ENCODE data around the gene CHAD.

The CHAD gene

GRCh38 chr17:50465635-50466034 lies 3.0 kb downstream of the CHAD start:
- no peak overlapping the region for H4K8ac ChIP-seq (ENCODE audit: low read depth, low read length)
- no peak overlapping the region for H3K4ac ChIP-seq (ENCODE audit: low read depth, low read length)
- H3K4me1 ChIP-seq (ENCODE audit: control insufficient read depth in 1 of 2, insufficient read depth in 2 of 2, low read length in 2 of 2), result peaks cover 2 to 4% of the 10 kb centered on the region in 2 experiments
- no peak overlapping the region for H2BK5ac ChIP-seq (ENCODE audit: low read depth, low read length, poor library complexity)
- peaks cover 2% of the 10 kb centered on the region for H3K27me3 ChIP-seq (ENCODE audit: insufficient read depth, low read length)
- no peaks in the 10 kb centered on the region for H3K79me1 ChIP-seq (ENCODE audit: low read length)
- no peak overlapping the region for H2BK12ac ChIP-seq (ENCODE audit: low read length)
- no peak overlapping the region for H3K27ac ChIP-seq (ENCODE audit: low read depth, low read length)
- H2BK120ac ChIP-seq (ENCODE audit: insufficient read depth, low read length, poor library complexity), result no peak overlapping the region
- DNase-seq, result no peak
- no peak overlapping the region for H3K4me2 ChIP-seq (ENCODE audit: low read length)
- no CpG with 5 or more reads among the region's 9 CpGs for WGBS (ENCODE audit: extremely low coverage, insufficient coverage, insufficient read length)
- H3K4me3 ChIP-seq (ENCODE audit: low read depth, low read length), result no peak overlapping the region
- no peak overlapping the region for H4K91ac ChIP-seq (ENCODE audit: low read depth, low read length)
- no peak overlapping the region for H3K14ac ChIP-seq (ENCODE audit: low read length)
- H2AFZ ChIP-seq (ENCODE audit: insufficient read depth, low read length, poor library complexity), result no peak overlapping the region
- H3K36me3 ChIP-seq (ENCODE audit: control insufficient read depth in 1 of 2, insufficient read depth in 2 of 2, low read length in 2 of 2), result peaks cover 40% of the 10 kb centered on the region in 2 experiments
- H3K9me3 ChIP-seq (ENCODE audit: insufficient read depth, low read depth, low read length), result peaks cover 16% of the 10 kb centered on the region
- no peak overlapping the region for H2AK5ac ChIP-seq (ENCODE audit: low read length)
- no peak overlapping the region for H3K9ac ChIP-seq (ENCODE audit: low read length)
- H4K12ac ChIP-seq (ENCODE audit: low read depth, low read length), result no peak overlapping the region
- H3K18ac ChIP-seq (ENCODE audit: low read length), result no peak overlapping the region
- H3K23ac ChIP-seq (ENCODE audit: low read length), result no peak overlapping the region
- no peaks in the 10 kb centered on the region for H3K79me2 ChIP-seq (ENCODE audit: control insufficient read depth, insufficient read depth, low read length, poor library complexity)

GRCh38 chr17:50465171-50465570 lies 3.5 kb downstream of the CHAD start:
- no peak overlapping the region for H4K12ac ChIP-seq (ENCODE audit: low read depth, low read length)
- no peak overlapping the region for H2AFZ ChIP-seq (ENCODE audit: insufficient read depth, low read length, poor library complexity)
- no peak overlapping the region for H3K4me3 ChIP-seq (ENCODE audit: low read depth, low read length)
- no peak overlapping the region for H2BK120ac ChIP-seq (ENCODE audit: insufficient read depth, low read length, poor library complexity)
- H3K27ac ChIP-seq (ENCODE audit: low read depth, low read length), result no peak overlapping the region
- peaks cover 40 to 42% of the 10 kb centered on the region in 2 experiments for H3K36me3 ChIP-seq (ENCODE audit: control insufficient read depth in 1 of 2, insufficient read depth in 2 of 2, low read length in 2 of 2)
- no peak overlapping the region for H2BK5ac ChIP-seq (ENCODE audit: low read depth, low read length, poor library complexity)
- H3K14ac ChIP-seq (ENCODE audit: low read length), result no peak overlapping the region
- H2BK12ac ChIP-seq (ENCODE audit: low read length), result no peak overlapping the region
- H3K4me1 ChIP-seq (ENCODE audit: control insufficient read depth in 1 of 2, insufficient read depth in 2 of 2, low read length in 2 of 2), result peaks cover 2 to 4% of the 10 kb centered on the region in 2 experiments
- H2AK5ac ChIP-seq (ENCODE audit: low read length), result no peak overlapping the region
- H3K4ac ChIP-seq (ENCODE audit: low read depth, low read length), result no peak overlapping the region
- no peak overlapping the region for H4K91ac ChIP-seq (ENCODE audit: low read depth, low read length)
- no peak overlapping the region for H3K18ac ChIP-seq (ENCODE audit: low read length)
- no peak overlapping the region for H3K4me2 ChIP-seq (ENCODE audit: low read length)
- H3K9ac ChIP-seq (ENCODE audit: low read length), result no peak overlapping the region
- H3K23ac ChIP-seq (ENCODE audit: low read length), result no peak overlapping the region
- peaks cover 2% of the 10 kb centered on the region for H3K27me3 ChIP-seq (ENCODE audit: insufficient read depth, low read length)
- no peaks in the 10 kb centered on the region for H3K79me1 ChIP-seq (ENCODE audit: low read length)
- no peaks in the 10 kb centered on the region for H3K79me2 ChIP-seq (ENCODE audit: control insufficient read depth, insufficient read depth, low read length, poor library complexity)
- DNase-seq, result no peak
- whole genome bisulfite sequencing (ENCODE audit: extremely low coverage, insufficient coverage, insufficient read length), result no CpG with 5 or more reads among the region's 6 CpGs
- H3K9me3 ChIP-seq (ENCODE audit: insufficient read depth, low read depth, low read length), result peaks cover 16% of the 10 kb centered on the region
- H4K8ac ChIP-seq (ENCODE audit: low read depth, low read length), result no peak overlapping the region

DNA sequence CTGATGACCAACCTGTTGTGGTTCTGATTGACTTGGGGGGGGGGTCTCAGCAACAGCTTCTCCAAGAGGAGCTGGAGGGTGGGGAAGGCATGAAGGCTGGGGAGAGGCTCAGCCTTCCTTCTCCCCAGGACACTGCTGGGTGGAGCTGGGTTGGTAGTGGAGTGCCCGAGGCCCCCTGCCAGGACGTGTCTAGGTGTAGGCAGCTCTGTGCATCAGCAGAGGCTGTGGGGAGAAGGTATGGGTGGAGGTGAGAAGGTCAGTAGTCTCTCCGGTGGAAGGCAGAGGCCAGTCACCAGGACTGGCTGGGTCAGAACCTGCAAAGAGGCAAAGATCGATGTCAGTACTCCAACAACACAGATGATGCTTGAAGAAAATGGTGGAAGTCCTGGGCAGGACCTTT lies 3.9 kb downstream of the CHAD start:
- Histone ChIP-seq H4K8ac (ENCODE audit: low read depth, low read length) (no peak overlapping the region), H3K4me3 (ENCODE audit: low read depth, low read length) (peak overlapping the region; percentile 31), H2BK5ac (ENCODE audit: low read depth, low read length, poor library complexity) (no peak overlapping the region), H3K9ac (ENCODE audit: low read length) (no peak overlapping the region), H2BK12ac (ENCODE audit: low read length) (no peak overlapping the region), H3K18ac (ENCODE audit: low read length) (no peak overlapping the region), H3K14ac (ENCODE audit: low read length) (no peak overlapping the region), H3K4me1 (ENCODE audit: control insufficient read depth in 1 of 2, insufficient read depth in 2 of 2, low read length in 2 of 2) (peaks cover 2 to 4% of the 10 kb centered on the region in 2 experiments), H3K27me3 (ENCODE audit: insufficient read depth, low read length) (peaks cover 2% of the 10 kb centered on the region), H2AFZ (ENCODE audit: insufficient read depth, low read length, poor library complexity) (no peak overlapping the region), H3K79me1 (ENCODE audit: low read length) (no peaks in the 10 kb centered on the region), H2AK5ac (ENCODE audit: low read length) (no peak overlapping the region), H3K23ac (ENCODE audit: low read length) (no peak overlapping the region), H4K12ac (ENCODE audit: low read depth, low read length) (no peak overlapping the region), H3K9me3 (ENCODE audit: insufficient read depth, low read depth, low read length) (peaks cover 16% of the 10 kb centered on the region), H3K4ac (ENCODE audit: low read depth, low read length) (no peak overlapping the region), H3K36me3 (ENCODE audit: control insufficient read depth in 1 of 2, insufficient read depth in 2 of 2, low read length in 2 of 2) (peaks cover 40 to 42% of the 10 kb centered on the region in 2 experiments), H4K91ac (ENCODE audit: low read depth, low read length) (no peak overlapping the region), H3K4me2 (ENCODE audit: low read length) (no peak overlapping the region), H3K79me2 (ENCODE audit: control insufficient read depth, insufficient read depth, low read length, poor library complexity) (no peaks in the 10 kb centered on the region), H2BK120ac (ENCODE audit: insufficient read depth, low read length, poor library complexity) (no peak overlapping the region), H3K27ac (ENCODE audit: low read depth, low read length) (no peak overlapping the region)
- DNase-seq, result no peak
- no CpG with 5 or more reads among the region's 4 CpGs for WGBS (ENCODE audit: extremely low coverage, insufficient coverage, insufficient read length)

DNA sequence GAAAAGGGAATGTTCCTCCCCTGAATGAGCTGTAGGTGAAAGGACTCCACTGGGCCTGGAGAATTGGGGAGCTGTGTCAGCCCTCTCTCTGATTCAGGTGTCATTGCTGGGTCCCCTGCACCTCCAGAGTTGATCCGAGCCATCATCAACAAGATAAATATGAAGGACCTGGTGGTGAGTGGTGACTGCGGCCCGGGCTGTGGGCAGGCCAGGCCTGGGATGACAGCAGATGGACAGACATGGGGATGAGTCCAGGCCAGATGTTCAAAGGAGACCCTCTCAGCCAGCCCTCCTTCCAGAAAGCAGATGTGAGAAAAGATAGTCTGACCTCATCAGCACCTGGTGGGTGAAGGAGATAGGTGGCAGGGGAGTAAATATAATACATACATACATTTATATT lies 4.6 kb downstream of the CHAD start:
- H4K12ac ChIP-seq (ENCODE audit: low read depth, low read length), result no peak overlapping the region
- H3K9me3 ChIP-seq (ENCODE audit: insufficient read depth, low read depth, low read length), result peaks cover 14% of the 10 kb centered on the region
- H2AFZ ChIP-seq (ENCODE audit: insufficient read depth, low read length, poor library complexity), result no peak overlapping the region
- no CpG with 5 or more reads among the region's 3 CpGs for WGBS (ENCODE audit: extremely low coverage, insufficient coverage, insufficient read length)
- no peak overlapping the region for H2BK5ac ChIP-seq (ENCODE audit: low read depth, low read length, poor library complexity)
- no peaks in the 10 kb centered on the region for H3K79me1 ChIP-seq (ENCODE audit: low read length)
- no peak overlapping the region for H3K27ac ChIP-seq (ENCODE audit: low read depth, low read length)
- no peak overlapping the region for H3K23ac ChIP-seq (ENCODE audit: low read length)
- no peaks in the 10 kb centered on the region for H3K79me2 ChIP-seq (ENCODE audit: control insufficient read depth, insufficient read depth, low read length, poor library complexity)
- H2AK5ac ChIP-seq (ENCODE audit: low read length), result no peak overlapping the region
- peaks cover 2 to 4% of the 10 kb centered on the region in 2 experiments for H3K4me1 ChIP-seq (ENCODE audit: control insufficient read depth in 1 of 2, insufficient read depth in 2 of 2, low read length in 2 of 2)
- no peak overlapping the region for H3K14ac ChIP-seq (ENCODE audit: low read length)
- no peak for DNase-seq
- no peak overlapping the region for H2BK120ac ChIP-seq (ENCODE audit: insufficient read depth, low read length, poor library complexity)
- peaks cover 2% of the 10 kb centered on the region for H3K27me3 ChIP-seq (ENCODE audit: insufficient read depth, low read length)
- peaks cover 40 to 42% of the 10 kb centered on the region in 2 experiments for H3K36me3 ChIP-seq (ENCODE audit: control insufficient read depth in 1 of 2, insufficient read depth in 2 of 2, low read length in 2 of 2)
- H4K91ac ChIP-seq (ENCODE audit: low read depth, low read length), result no peak overlapping the region
- no peak overlapping the region for H3K9ac ChIP-seq (ENCODE audit: low read length)
- no peak overlapping the region for H4K8ac ChIP-seq (ENCODE audit: low read depth, low read length)
- H3K4ac ChIP-seq (ENCODE audit: low read depth, low read length), result no peak overlapping the region
- H3K4me2 ChIP-seq (ENCODE audit: low read length), result no peak overlapping the region
- H3K4me3 ChIP-seq (ENCODE audit: low read depth, low read length), result no peak overlapping the region
- H3K18ac ChIP-seq (ENCODE audit: low read length), result no peak overlapping the region
- no peak overlapping the region for H2BK12ac ChIP-seq (ENCODE audit: low read length)

All from trophoblast cell (in vitro differentiated cells and primary cell).